ENCODE data around the gene RMND5A.

Gene RMND5A, protein sequence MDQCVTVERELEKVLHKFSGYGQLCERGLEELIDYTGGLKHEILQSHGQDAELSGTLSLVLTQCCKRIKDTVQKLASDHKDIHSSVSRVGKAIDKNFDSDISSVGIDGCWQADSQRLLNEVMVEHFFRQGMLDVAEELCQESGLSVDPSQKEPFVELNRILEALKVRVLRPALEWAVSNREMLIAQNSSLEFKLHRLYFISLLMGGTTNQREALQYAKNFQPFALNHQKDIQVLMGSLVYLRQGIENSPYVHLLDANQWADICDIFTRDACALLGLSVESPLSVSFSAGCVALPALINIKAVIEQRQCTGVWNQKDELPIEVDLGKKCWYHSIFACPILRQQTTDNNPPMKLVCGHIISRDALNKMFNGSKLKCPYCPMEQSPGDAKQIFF

DNA sequence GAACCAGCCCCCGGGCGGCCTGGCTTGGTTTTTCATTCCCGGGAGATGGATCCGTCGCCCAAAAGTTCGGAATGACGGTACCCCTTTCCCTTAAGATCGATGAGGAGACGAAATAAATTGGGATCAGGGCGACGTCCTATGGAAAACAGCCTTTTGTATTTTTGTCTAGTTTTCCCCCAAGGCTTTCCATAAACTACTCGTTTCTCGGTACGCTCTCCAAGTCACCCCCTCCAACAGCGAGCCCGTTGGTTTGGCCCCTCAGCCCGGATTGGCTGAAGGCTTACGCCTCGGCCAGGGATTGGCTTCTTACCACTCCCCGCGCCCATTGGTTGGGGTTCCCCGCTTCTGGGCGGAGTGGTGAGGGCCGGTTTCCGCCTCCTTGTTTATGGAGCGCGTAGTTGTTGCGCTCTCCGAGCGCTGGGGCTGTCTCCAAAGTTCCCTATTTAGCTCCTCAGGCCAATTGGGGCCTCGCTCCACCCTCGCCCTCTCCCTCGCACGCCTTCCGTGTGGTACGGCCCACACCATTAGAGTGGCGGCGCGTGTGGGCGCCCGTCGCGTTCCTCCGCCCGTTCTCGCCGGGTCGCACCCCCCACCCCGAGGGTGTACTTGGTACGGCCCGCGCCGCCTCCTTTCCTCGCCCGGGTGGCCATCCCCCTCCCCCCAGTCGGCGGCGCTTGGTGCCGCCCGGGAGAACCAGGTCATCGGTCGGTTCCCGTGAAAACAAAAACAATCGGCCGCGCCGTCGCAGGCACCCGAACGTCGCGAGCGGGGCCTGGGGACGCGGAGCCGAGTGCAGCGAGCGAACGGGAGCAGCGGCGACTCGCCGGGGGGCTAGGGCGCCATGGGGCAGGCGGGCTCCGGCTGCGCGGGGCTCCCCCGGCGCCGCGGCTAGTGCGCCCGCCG lies at the start of gene RMND5A:
TSS of gene RMND5A (plus strand) at position 655 of the 903 bp plus-strand sequence. CDS start 377 bp downstream, outside the sequence.
- peak within 1 kb of the TSS; percentile 49 for H3K4me3 ChIP-seq (ENCODE audit: low read depth, low read length)

DNA sequence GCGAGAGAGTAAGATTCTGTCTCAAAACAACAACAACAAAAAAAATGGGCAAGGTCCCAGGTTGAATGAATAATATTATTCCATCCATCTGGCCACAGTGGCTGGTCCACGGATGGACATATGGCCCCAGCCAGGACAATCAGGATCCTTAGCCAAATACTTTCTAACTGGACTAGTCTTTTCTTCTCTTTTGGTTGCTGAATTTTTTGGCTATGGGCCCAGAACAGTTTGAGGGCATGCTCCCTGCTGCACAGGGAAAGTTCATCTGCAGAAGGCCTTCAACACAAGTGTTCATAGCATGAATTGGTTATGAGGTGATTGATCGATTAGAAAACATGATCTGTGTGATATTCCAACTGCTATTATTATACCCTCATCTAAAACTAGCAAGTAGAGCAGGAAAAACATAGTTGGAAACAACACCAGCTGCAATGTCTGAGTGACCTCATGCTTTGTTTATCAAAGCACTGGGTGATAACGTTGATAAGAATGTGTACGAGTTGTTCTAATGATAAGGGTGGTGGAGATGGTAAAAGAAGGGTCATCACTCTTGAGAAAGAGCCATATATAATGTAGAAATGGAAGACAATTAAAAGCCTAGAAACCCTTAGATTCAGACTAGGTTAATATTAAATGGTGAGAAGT lies 48.6 kb upstream of the RMND5A start:
- H3K4me3 ChIP-seq (ENCODE audit: low read depth, low read length), result no peak overlapping the region
- TF ChIP-seq, protein P1, sequence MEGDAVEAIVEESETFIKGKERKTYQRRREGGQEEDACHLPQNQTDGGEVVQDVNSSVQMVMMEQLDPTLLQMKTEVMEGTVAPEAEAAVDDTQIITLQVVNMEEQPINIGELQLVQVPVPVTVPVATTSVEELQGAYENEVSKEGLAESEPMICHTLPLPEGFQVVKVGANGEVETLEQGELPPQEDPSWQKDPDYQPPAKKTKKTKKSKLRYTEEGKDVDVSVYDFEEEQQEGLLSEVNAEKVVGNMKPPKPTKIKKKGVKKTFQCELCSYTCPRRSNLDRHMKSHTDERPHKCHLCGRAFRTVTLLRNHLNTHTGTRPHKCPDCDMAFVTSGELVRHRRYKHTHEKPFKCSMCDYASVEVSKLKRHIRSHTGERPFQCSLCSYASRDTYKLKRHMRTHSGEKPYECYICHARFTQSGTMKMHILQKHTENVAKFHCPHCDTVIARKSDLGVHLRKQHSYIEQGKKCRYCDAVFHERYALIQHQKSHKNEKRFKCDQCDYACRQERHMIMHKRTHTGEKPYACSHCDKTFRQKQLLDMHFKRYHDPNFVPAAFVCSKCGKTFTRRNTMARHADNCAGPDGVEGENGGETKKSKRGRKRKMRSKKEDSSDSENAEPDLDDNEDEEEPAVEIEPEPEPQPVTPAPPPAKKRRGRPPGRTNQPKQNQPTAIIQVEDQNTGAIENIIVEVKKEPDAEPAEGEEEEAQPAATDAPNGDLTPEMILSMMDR (IDR thresholded peaks at IDR 0.05; ENCODE audit: borderline replicate concordance, insufficient read depth, low read depth, low read length), result no peak

DNA sequence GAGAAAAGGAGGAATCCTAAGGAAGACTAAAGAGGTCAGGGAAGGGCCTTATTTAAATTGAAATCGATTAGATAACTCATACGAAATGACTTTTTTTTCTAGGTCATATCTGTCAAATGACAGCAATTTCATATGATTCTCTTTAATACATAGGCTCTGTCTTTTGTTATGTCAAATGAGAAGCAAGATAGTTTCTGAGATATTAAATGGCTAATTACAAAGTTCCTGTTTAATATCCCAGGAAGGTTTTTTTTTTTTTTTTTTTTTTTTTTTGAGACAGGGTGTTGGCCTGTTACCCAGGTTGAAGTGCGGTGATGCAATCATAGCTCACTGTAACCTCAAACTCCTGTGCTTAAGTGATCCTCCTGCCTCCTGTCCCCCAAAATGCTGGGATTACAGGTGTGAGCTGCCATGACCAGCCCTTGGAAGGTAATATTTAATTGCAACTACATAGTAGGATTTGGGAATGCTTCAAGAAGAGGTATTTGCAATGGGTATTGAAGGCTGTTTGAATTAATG lies 48.0 kb upstream of the RMND5A start:
- H3K4me3 ChIP-seq (ENCODE audit: low read depth, low read length), result no peak overlapping the region
- TF ChIP-seq, protein P1 (IDR thresholded peaks at IDR 0.05; ENCODE audit: borderline replicate concordance, insufficient read depth, low read depth, low read length), result no peak

DNA sequence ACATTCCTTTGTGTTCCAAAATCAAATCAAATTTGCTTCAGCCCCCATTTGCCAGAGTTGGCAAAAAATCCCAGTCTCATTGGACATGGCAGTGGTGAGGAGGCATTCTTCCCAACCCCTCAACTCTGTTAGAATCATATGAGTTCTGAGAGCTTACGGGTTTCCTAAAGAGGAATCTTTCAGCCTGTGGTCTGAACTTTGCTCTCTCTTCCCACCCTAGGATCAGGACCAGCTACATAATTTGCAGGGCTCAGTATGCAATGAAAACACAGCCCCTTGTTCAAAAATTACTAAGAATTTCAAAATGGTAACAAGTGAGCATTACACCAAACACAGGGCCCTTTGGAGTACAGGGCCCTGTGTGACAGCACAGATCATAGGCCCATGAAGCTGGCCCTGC lies 47.1 kb upstream of the RMND5A start:
- no peak overlapping the region for H3K4me3 ChIP-seq (ENCODE audit: low read depth, low read length)
- TF ChIP-seq, protein P1 (IDR thresholded peaks at IDR 0.05; ENCODE audit: borderline replicate concordance, insufficient read depth, low read depth, low read length), result no peak

DNA sequence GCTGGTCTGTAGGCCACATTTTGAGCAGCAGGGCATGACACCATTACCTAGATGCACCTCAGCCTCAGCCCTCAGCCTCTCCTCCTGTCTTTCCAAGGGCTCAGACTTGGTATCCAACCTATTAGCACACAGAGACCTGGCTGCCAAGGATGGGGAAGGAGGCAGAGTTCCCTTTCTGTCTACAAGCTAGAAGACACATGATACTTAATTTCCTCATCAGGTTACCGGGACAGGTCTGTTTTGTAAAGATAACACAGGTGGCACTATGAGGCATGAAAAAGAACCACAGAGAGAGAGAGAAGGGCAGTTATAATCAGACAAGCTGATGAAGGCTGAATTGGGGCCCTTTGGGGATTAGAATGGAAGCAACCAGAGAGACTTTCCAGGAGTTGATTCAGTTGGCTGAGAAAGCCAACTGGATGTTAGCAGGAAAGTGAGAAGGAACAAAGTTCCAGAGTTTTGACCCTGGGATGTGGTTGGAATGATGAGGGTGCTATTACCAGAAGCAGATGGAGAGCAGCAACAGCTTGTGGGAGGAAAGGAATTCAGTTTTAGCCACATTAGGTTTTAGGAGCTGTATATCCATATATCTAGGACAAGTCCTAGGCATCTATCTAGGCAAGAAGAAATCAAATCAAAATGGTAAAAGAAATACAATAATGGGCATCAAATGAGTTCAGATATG lies 46.0 kb upstream of the RMND5A start:
- H3K4me3 ChIP-seq (ENCODE audit: low read depth, low read length), result no peak overlapping the region
- TF ChIP-seq, protein P1 (IDR thresholded peaks at IDR 0.05; ENCODE audit: borderline replicate concordance, insufficient read depth, low read depth, low read length), result no peak

DNA sequence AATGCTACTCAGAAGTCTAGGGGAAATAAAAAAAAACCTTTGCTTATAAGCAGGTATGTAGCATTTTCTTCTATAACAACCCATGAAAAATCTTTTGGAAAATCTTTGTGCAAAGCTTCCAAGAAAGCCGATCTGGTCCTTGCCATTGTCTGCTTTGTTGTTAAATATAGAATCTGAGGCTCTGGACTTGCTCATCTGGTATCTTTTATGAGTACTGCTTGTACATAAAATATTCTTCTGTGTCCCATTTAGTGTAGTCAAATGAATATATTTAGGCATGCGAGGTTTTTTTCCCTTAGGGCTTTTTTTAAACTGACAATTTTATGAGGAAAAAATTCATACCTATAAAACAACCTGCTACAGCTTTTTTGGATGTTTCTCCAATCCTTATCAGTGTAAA lies 45.0 kb upstream of the RMND5A start:
- H3K4me3 ChIP-seq (ENCODE audit: low read depth, low read length), result no peak overlapping the region

More for the DNA sequence above, 45.0 kb upstream of the RMND5A start:
- TF ChIP-seq, protein P1 (IDR thresholded peaks at IDR 0.05; ENCODE audit: borderline replicate concordance, insufficient read depth, low read depth, low read length), result no peak

Data from GM12875 (cell line).